Endothelial cell of umbilical vein (primary cell): Measurements from ENCODE around the gene WDFY2. TPM values are rescaled to one million over a fixed set of nuclear protein-coding genes. Genes with fewer than 3 reads are reported as not detected.

Source experiments
- BruUV-seq: library from RNA; stranded (reverse); fragments of 400-500 nt; replicated peaks from 2 replicates; lab custom pipeline; 2021; lab: Mats Ljungman, UMichigan
- CTCF ChIA-PET: fragments of 300-600, 350-600 bp; sonication (Branson Sonifier 250); formaldehyde crosslinking; loops from one replicate; lab custom pipeline; 2021; ENCODE audit warnings: antibody characterized with exemption, inconsistent platforms; lab: Charles Lee
- POLR2A ChIA-PET: fragments of 300-600, 350-600 bp; sonication (Branson Sonifier 250); formaldehyde crosslinking; loops from one replicate; lab custom pipeline; 2021; ENCODE audit warnings: antibody characterized with exemption, inconsistent platforms; lab: Charles Lee
- DNase-seq: peaks from one replicate; pipeline ENCODE4 v3.0.0-alpha.2; 2011; ENCODE audit warnings: low read depth, low spot score
- FAIRE-seq: peaks from 2 replicates; lab custom pipeline; 2011; peaks lifted over from hg19 to GRCh38; lab: Jason Lieb, UNC
- H2AFZ ChIP-seq: 2 replicates; pipeline ENCODE4 v1.6.0; 2012; ENCODE audit warnings: low read depth, low read length, control low read depth, inconsistent platforms
- H3K27ac ChIP-seq: 2 replicates; pipeline ENCODE4 v1.5.1; 2011; ENCODE audit warnings: low read depth, mild to moderate bottlenecking, control low read depth, low read length, moderate library complexity; ENCODE audit not compliant: insufficient read depth
- H3K27me3 ChIP-seq, 2 experiments: 2 replicates each; pipeline versions ENCODE4 v1.6.0 to v1.6.1; 2011; ENCODE audit warnings: low read length in 2 of 2, mixed read lengths in 1 of 2; ENCODE audit not compliant: control insufficient read depth in 2 of 2, insufficient read depth in 2 of 2
- H3K36me3 ChIP-seq, 2 experiments: 2 replicates in 1 of 2; 3 replicates in 1 of 2; pipeline ENCODE4 v1.5.1; 2011; ENCODE audit warnings: low read length in 2 of 2, mild to moderate bottlenecking in 1 of 2, moderate library complexity in 1 of 2; ENCODE audit not compliant: control insufficient read depth in 2 of 2, insufficient read depth in 2 of 2; ENCODE audit errors: extremely low read depth in 1 of 2
- H3K4me1 ChIP-seq: 3 replicates; pipeline ENCODE4 v1.5.1; 2011; ENCODE audit warnings: mild to moderate bottlenecking, low read length; ENCODE audit not compliant: control insufficient read depth, insufficient read depth; ENCODE audit errors: extremely low read depth
- H3K4me2 ChIP-seq: 2 replicates; pipeline ENCODE4 v1.6.1; 2011; ENCODE audit warnings: low read length, control low read depth, mixed read lengths; ENCODE audit not compliant: insufficient read depth
- H3K4me3 ChIP-seq, 3 experiments: fragments of 200-600 bp in 1 of 3; sonication (generic), shearing (Covaris generic) in 1 of 3; replicated peaks in 1 of 3; 2 replicates each; pipeline ENCODE4 v1.5.1; 2011 to 2016; ENCODE audit warnings: control low read depth in 3 of 3, low read length in 3 of 3, mild to moderate bottlenecking in 2 of 3, inconsistent platforms in 1 of 3, low read depth in 1 of 3, moderate library complexity in 1 of 3; ENCODE audit not compliant: insufficient read depth in 1 of 3
- H3K79me2 ChIP-seq: 2 replicates; pipeline ENCODE4 v1.6.0; 2012; ENCODE audit warnings: low read length, inconsistent platforms; ENCODE audit not compliant: control insufficient read depth, insufficient read depth
- H3K9ac ChIP-seq: replicated peaks from 2 replicates; pipeline ENCODE3; 2011; ENCODE audit warnings: low read length, control low read depth; ENCODE audit not compliant: insufficient read depth; ENCODE audit errors: extremely low read depth
- H3K9me1 ChIP-seq: replicated peaks from 3 replicates; pipeline ENCODE4 v1.6.0; 2011; ENCODE audit warnings: mild to moderate bottlenecking, low read length; ENCODE audit not compliant: control insufficient read depth, insufficient read depth; ENCODE audit errors: extremely low read depth
- H3K9me3 ChIP-seq: replicated peaks from 2 replicates; pipeline ENCODE4 v1.5.1; 2012; ENCODE audit warnings: low read length, inconsistent platforms; ENCODE audit not compliant: control insufficient read depth, insufficient read depth
- H4K20me1 ChIP-seq: replicated peaks from 2 replicates; pipeline ENCODE3; 2011; ENCODE audit warnings: mild to moderate bottlenecking, low read length; ENCODE audit not compliant: control insufficient read depth, insufficient read depth; ENCODE audit errors: extremely low read depth
- CTCF ChIP-seq, 2 donors: IDR thresholded peaks; 1 replicate in 1 of 2; 2 replicates in 1 of 2; pipeline ENCODE4 v1.5.1; 2011; ENCODE audit warnings: low read length in 2 of 2, mild to moderate bottlenecking in 2 of 2, moderate library complexity in 2 of 2, control low read depth in 1 of 2, inconsistent platforms in 1 of 2, low read depth in 1 of 2; ENCODE audit not compliant: insufficient read depth in 1 of 2; ENCODE audit errors: extremely low read depth in 1 of 2
- EZH2 ChIP-seq: IDR thresholded peaks from 2 replicates; pipeline ENCODE4 v1.6.1; 2012; ENCODE audit warnings: borderline replicate concordance, low read depth, mild to moderate bottlenecking, moderate library complexity, low read length, inconsistent platforms; ENCODE audit not compliant: severe bottlenecking
- FOS ChIP-seq: IDR thresholded peaks from 2 replicates; pipeline ENCODE4 v1.6.1; 2011; ENCODE audit warnings: mild to moderate bottlenecking, low read length, moderate library complexity, borderline replicate concordance; ENCODE audit not compliant: insufficient read depth
- GATA2 ChIP-seq: IDR thresholded peaks from 2 replicates; pipeline ENCODE4 v1.7.0; 2011; ENCODE audit warnings: low read depth, mild to moderate bottlenecking, moderate library complexity, mixed read lengths, low read length; ENCODE audit not compliant: insufficient read length, insufficient read depth
- JUN ChIP-seq: IDR thresholded peaks from 2 replicates; pipeline ENCODE4 v1.6.1; 2011; ENCODE audit warnings: borderline replicate concordance, low read depth; ENCODE audit not compliant: insufficient read length, insufficient read depth
- MAX ChIP-seq: IDR thresholded peaks from 2 replicates; pipeline ENCODE4 v1.6.1; 2011; ENCODE audit not compliant: insufficient read depth, insufficient read length
- MYC ChIP-seq: IDR thresholded peaks from one replicate; pipeline ENCODE4 v1.6.1; 2011; ENCODE audit warnings: mild to moderate bottlenecking, low read depth, low read length
- POLR2A ChIP-seq: IDR thresholded peaks from 2 replicates; pipeline ENCODE4 v1.6.1; 2012; ENCODE audit warnings: low read depth, mild to moderate bottlenecking, control low read depth, low read length
- POLR2AphosphoS5 ChIP-seq: IDR thresholded peaks from 2 replicates; pipeline ENCODE4 v1.6.1; 2012; ENCODE audit warnings: low read depth, mild to moderate bottlenecking, control low read depth, low read length, moderate library complexity; ENCODE audit not compliant: insufficient read depth
- dilution Hi-C: fragments of 300-500 bp; cut with MboI; formaldehyde crosslinking; loops from one replicate; pipeline ENCODE4 v1.15.0; 2019; ENCODE audit warnings: low sequenced_read_pairs; ENCODE audit not compliant: extremely low pct_ligation_motif_present
- intact Hi-C: fragments of 100-400 bp; cut with micrococcal nuclease; formaldehyde crosslinking; loops from one replicate; pipeline ENCODE4 v1.10.0; 2022
- polyA plus RNA-seq, 4 experiments: library from polyadenylated mRNA; depleted of rRNA in 3 of 4; stranded (reverse) in 3 of 4; unstranded in 1 of 4; fragments of >200 nt; gene quantifications; 2 replicates each; pipeline versions ENCODE4 v1.2.1 to v1.2.3, GENCODE V29; 2011 to 2012; ENCODE audit warnings: missing spikeins in 1 of 4
- total RNA-seq: library from RNA; stranded (reverse); gene quantifications from 2 replicates; pipeline ENCODE4 v1.2.3, GENCODE V29; 2021

Gene WDFY2
- total and polyA plus RNA-seq, 2 donors (not counting 3 experiments of a cell fraction or from before 2014, with no cell fraction given), result 2.1 to 5.5 TPM

GRCh38 chr13:51811920-51812451 lies 227.7 kb downstream of the WDFY2 start:
- dilution Hi-C loops, result no loop called here
- FAIRE-seq, result no peak
- Histone ChIP-seq H3K9me1 (no peaks in the 10 kb centered on the region), H3K4me2 (no peak overlapping the region), H3K79me2 (no peaks in the 10 kb centered on the region), H3K27ac (no peak overlapping the region), H3K9me3 (no peaks in the 10 kb centered on the region), H3K4me3 (no peak overlapping the region), H3K27me3 (peaks cover 0 to 9% of the 10 kb centered on the region in 2 experiments), H2AFZ (no peak overlapping the region), H3K9ac (no peak overlapping the region), H3K4me1 (peaks cover 6% of the 10 kb centered on the region), H4K20me1 (no peaks in the 10 kb centered on the region), H3K36me3 (no peaks in the 10 kb centered on the region)
- DNase-seq, result peak; percentile 9
- intact Hi-C loops, result no loop called here
- ChIA-PET CTCF (interaction anchor here (0.7 to 5.0 kb wide), 4 partner anchors 37 to 424 kb away, joined by 3 to 115 read pairs (median 4); partner anchors contain the start of gene NEK5), POLR2A (interaction anchor here (2.5 kb wide), 1 partner anchor 359 kb away, joined by 8 read pairs; the partner anchor contains the start of gene INTS6)
- BruUV-seq, result no TSS peak
- TF ChIP-seq MYC (no peak), JUN (no peak), EZH2 (no peak), MAX (no peak), FOS (no peak), CTCF (IDR thresholded peaks at IDR 0.05; ENCODE audit: extremely low read depth in 1 of 2, insufficient read depth in 1 of 2, low read depth in 1 of 2, low read length in 2 of 2) (no peak), GATA2 (no peak), POLR2A (no peak), POLR2AphosphoS5 (no peak)
